HG03457 (cell line): ENCODE results near the gene DLL1.

Experiments
- ATAC-seq: cut with Tn5 transposase; IDR thresholded peaks from one replicate; pipeline ENCODE4 v1.9.1; 2021; ENCODE audit warnings: moderate number of reproducible peaks; ENCODE audit not compliant: unreplicated experiment

Gene DLL1

GRCh38 chr6:170283212-170284081, 7.4 kb downstream of the DLL1 start:
- no peak for ATAC-seq

- ATAC-seq: no peak
These were observed 8.2 kb downstream of the DLL1 start for GRCh38 chr6:170282512-170283158.

GRCh38 chr6:170281331-170282292, 9.3 kb downstream of the DLL1 start:
- ATAC-seq: no peak

GRCh38 chr6:170280689-170281045, 10.2 kb downstream of the DLL1 start:
- ATAC-seq: no peak

GRCh38 chr6:170279977-170280688, 10.7 kb downstream of the DLL1 start:
- no peak for ATAC-seq

- ATAC-seq: no peak
These were observed 11.5 kb downstream of the DLL1 start for GRCh38 chr6:170279426-170279825.

- no peak for ATAC-seq
These were observed 12.2 kb downstream of the DLL1 start for GRCh38 chr6:170278743-170279094.

GRCh38 chr6:170277893-170278742, 12.8 kb downstream of the DLL1 start:
- ATAC-seq: no peak

- ATAC-seq: no peak
These were observed 14.4 kb downstream of the DLL1 start for GRCh38 chr6:170276369-170277057.

- no peak for ATAC-seq
These were observed 15.9 kb downstream of the DLL1 start for GRCh38 chr6:170274713-170275560.

- ATAC-seq: no peak
These were observed 17.2 kb downstream of the DLL1 start for GRCh38 chr6:170273681-170274080.

GRCh38 chr6:170273191-170273590, 17.7 kb downstream of the DLL1 start:
- no peak for ATAC-seq

- ATAC-seq: no peak
These were observed 18.4 kb downstream of the DLL1 start for GRCh38 chr6:170272341-170273065.

- ATAC-seq: peak; percentile 94
These were observed 19.0 kb downstream of the DLL1 start for GRCh38 chr6:170271771-170272314.

GRCh38 chr6:170270984-170271593, 19.8 kb downstream of the DLL1 start:
- no peak for ATAC-seq

- ATAC-seq: no peak
These were observed 20.9 kb downstream of the DLL1 start for GRCh38 chr6:170269846-170270541.
